Activated CD8-positive, alpha-beta T cell treated with anti-CD3 and anti-CD28 coated beads, Interleukin-2, amount 10 ng/mL, durations not matched to agents 7 days and 5 days (primary cell): ENCODE results near the gene HMGCR. TPM values are rescaled to one million over a fixed set of nuclear protein-coding genes. Genes with fewer than 3 reads are reported as not detected.
"Not testable (repeated sequence)": the region's sequence is repeated elsewhere in the genome, so short reads cannot be mapped to it uniquely, and the experiment has no call there.

Experiments
- ATAC-seq: fragments of 150-1000 bp; cut with Tn5 transposase; one replicate; pipeline ENCODE4 v1.10.0; 2021; ENCODE audit warnings: moderate library complexity
- CTCF ChIA-PET: fragments of 350-600 bp; sonication (Branson Sonifier 250); formaldehyde crosslinking; loops from one replicate; lab custom pipeline; 2021; ENCODE audit warnings: antibody characterized with exemption; lab: Charles Lee
- POLR2A ChIA-PET: fragments of 350-600 bp; sonication (Branson Sonifier 250); formaldehyde crosslinking; loops from one replicate; lab custom pipeline; 2021; ENCODE audit warnings: antibody characterized with exemption; lab: Charles Lee
- DNase-seq: peaks from one replicate; pipeline ENCODE4 v3.0.0-alpha.2; 2020
- H3K27ac Mint-ChIP-seq: one replicate; pipeline ENCODE4 v1.8.0; 2021; ENCODE audit warnings: mild to moderate bottlenecking, mixed read lengths
- H3K27me3 Mint-ChIP-seq: one replicate; pipeline ENCODE4 v1.8.0; 2021; ENCODE audit warnings: low read depth, mixed read lengths
- H3K36me3 Mint-ChIP-seq: one replicate; pipeline ENCODE4 v1.8.0; 2021; ENCODE audit warnings: low read depth, mixed read lengths
- H3K4me1 Mint-ChIP-seq: one replicate; pipeline ENCODE4 v1.8.0; 2021; ENCODE audit warnings: low read depth, mixed read lengths
- H3K4me3 Mint-ChIP-seq: one replicate; pipeline ENCODE4 v1.8.0; 2021; ENCODE audit warnings: mild to moderate bottlenecking, mixed read lengths
- H3K9me3 Mint-ChIP-seq: one replicate; pipeline ENCODE4 v1.8.0; 2022; ENCODE audit warnings: mixed read lengths; ENCODE audit not compliant: insufficient read depth
- total RNA-seq, 2 experiments: library from RNA; stranded (reverse); gene quantifications; one replicate each; pipeline ENCODE4 v1.2.3, GENCODE V29; 2021

Gene HMGCR
- 10 to 100 TPM; 64.1 to 70.5 TPM for total RNA-seq

DNA sequence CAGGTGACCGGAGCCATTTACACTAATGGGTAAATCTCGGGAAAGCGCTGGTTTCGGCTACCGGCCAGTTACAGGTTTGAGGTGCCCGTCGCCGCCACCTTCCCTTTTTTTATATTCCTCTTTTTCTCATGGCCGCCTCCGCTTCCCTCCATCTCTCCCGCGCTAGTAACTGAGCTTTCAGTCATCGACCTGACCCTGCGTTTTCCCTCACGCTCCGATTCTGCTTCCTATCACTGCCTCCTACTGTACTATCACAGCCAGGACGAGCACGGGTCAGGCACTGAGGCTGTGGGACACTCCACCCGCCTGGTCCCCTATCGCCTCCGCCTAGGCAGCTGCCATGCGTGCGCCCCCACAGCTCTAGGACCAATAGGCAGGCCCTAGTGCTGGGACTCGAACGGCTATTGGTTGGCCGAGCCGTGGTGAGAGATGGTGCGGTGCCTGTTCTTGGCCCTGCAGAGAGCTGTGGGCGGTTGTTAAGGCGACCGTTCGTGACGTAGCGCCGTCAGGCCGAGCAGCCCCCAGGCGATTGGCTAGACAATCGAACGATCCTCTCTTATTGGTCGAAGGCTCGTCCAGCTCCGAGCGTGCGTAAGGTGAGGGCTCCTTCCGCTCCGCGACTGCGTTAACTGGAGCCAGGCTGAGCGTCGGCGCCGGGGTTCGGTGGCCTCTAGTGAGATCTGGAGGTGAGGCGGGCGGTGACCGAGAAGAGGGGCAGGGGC lies at the start of gene HMGCR:
TSS of gene HMGCR (plus strand) at position 606 of the 722 bp plus-strand sequence. CDS start 5,386 bp downstream, outside the sequence.
- POLR2A ChIA-PET, result interaction anchor here (0.6 to 2.0 kb wide), 12 partner anchors 15 to 402 kb away, joined by 3 to 28 read pairs (median 4); partner anchors contain the start of genes ANKRD31, GCNT4 and POC5
- Mint-ChIP-seq H3K27ac (no peak within 1 kb of the TSS), H3K4me3 (no peak within 1 kb of the TSS)

DNA sequence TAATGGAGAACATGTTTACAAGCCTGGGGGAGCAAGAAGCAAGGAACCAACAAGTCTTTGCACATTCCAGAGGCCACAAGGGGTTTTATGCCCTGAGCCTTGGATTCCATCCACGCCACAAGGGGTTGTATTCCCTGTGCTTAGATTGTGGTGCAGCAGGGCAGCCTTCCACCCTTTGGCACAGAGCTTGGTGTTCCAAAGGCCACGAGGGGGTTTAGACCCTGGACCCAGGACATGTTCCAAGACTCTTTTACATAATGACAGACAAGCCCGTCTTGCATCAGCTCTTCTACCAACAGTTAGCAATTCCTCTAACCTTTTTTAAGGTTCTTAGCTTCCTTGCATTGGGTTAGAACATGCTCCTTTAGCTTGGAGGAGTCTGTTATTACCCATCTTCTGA lies 45.2 kb upstream of the HMGCR start:
- H3K4me3 Mint-ChIP-seq, H3K9me3 Mint-ChIP-seq, H3K36me3 Mint-ChIP-seq, H3K4me1 Mint-ChIP-seq, POLR2A ChIA-PET, ATAC-seq, H3K27ac Mint-ChIP-seq, DNase-seq: not testable (repeated sequence)
- CTCF ChIA-PET, result interaction anchor here (2.4 kb wide), 1 partner anchor 55 kb away, joined by 8 read pairs; the partner anchor contains the start of gene ANKRD31
- H3K27me3 Mint-ChIP-seq, result peaks cover 17% of the 10 kb centered on the region

More for the DNA sequence above, at the start of gene HMGCR:
- Mint-ChIP-seq H3K9me3 (no peaks in the 10 kb centered on the region), H3K36me3 (peaks cover 16% of the 10 kb centered on the region), H3K27me3 (no peaks in the 10 kb centered on the region), H3K4me1 (peaks cover 34% of the 10 kb centered on the region)
- ATAC-seq, result peak; percentile 98
- DNase-seq, result peak; percentile 99
- CTCF ChIA-PET, result interaction anchor here (0.8 to 1.9 kb wide), 12 partner anchors 13 to 402 kb away, joined by 3 to 14 read pairs (median 4); partner anchors contain the start of gene ANKRD31

DNA sequence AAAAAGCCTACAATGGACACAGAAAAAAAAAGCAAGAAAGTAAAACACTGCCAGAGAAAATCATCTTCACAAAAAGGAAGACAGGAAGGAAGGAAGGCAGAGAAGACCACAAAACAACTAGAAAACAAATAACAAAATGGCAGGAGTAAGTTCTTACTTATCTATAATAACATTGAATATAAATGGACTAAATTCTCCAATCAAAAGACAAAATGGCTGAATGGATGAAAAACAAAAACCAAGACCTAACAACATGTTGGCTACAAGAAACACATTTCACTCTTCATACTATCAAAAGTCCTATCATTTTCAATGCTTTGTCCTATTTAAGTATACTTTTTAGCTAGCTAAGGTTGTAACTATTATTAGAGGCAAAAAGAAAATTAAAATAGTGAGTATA lies 36.9 kb upstream of the HMGCR start:
- POLR2A ChIA-PET, result no interaction called here
- Mint-ChIP-seq H3K4me1 (no peaks in the 10 kb centered on the region), H3K27me3 (no peaks in the 10 kb centered on the region), H3K36me3 (no peaks in the 10 kb centered on the region), H3K4me3 (no peak overlapping the region), H3K27ac (no peak overlapping the region), H3K9me3 (peaks cover 21% of the 10 kb centered on the region)
- DNase-seq, result no peak
- CTCF ChIA-PET, result no interaction called here
- no peak for ATAC-seq

DNA sequence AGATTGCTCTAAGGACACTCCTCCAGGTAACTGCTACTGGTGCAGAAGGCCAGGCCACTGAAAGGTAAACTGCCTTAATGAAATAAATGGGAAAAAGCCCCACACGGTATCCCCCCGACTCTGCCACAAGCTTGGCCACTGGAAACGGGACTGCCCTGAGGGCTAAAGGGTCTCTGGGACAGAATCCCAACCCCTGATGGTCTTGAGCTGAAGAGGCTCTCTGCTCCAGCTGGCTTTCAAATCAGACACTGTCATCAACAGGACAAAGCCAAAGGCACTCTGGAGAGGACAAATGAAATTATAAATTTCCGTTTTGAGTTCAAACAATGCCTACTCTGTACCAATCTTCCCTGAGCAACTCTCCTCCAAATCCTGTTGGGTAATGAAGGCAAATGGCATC lies 33.6 kb upstream of the HMGCR start:
- H3K27me3 Mint-ChIP-seq, result no peaks in the 10 kb centered on the region
- ATAC-seq, result no peak
- peaks cover 16% of the 10 kb centered on the region for H3K9me3 Mint-ChIP-seq
- no peak for DNase-seq
- no peaks in the 10 kb centered on the region for H3K4me1 Mint-ChIP-seq
- H3K27ac Mint-ChIP-seq, result no peak overlapping the region
- CTCF ChIA-PET, result no interaction called here
- no peak overlapping the region for H3K4me3 Mint-ChIP-seq
- no peaks in the 10 kb centered on the region for H3K36me3 Mint-ChIP-seq
- POLR2A ChIA-PET, result no interaction called here

DNA sequence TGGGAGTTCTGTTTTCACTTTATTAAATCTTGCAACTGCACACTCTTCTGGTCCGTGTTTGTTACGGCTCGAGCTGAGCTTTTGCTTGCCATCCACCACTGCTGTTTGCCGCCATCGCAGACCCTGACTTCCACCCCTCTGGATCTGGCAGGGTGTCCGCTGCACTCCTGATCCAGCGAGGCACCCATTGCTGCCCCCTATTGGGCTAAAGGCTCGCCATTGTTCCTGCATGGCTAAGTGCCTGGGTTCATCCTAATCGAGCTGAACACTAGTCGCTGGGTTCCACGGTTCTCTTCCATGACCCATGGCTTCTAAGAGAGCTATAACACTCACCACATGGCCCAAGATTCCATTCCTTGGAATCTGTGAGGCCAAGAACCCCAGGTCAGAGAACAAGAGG lies 32.5 kb upstream of the HMGCR start:
- CTCF ChIA-PET, ATAC-seq: not testable (repeated sequence)

DNA sequence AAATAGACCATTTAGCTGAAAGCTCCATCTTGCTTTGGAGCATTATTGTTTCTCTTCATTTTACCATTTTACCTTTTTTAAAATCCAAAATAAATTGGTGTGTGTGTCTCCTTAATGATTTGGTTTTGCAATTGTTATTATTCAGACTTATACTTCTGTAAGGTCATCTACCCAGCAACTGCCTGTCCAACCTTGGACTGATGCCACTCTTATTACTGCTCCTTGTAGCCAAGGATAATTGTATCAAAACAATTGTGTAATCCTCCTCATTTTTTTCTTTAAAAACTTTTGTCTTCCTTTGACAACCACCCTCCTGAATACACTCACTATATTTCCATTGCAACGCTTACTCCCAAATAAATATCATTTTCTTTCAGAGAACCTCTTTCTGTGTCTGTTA lies 30.3 kb upstream of the HMGCR start:
- H3K27me3 Mint-ChIP-seq, result peaks cover 9% of the 10 kb centered on the region
- no peaks in the 10 kb centered on the region for H3K36me3 Mint-ChIP-seq
- H3K4me3 Mint-ChIP-seq, result no peak overlapping the region
- POLR2A ChIA-PET, result no interaction called here
- H3K4me1 Mint-ChIP-seq, result no peaks in the 10 kb centered on the region
- no peaks in the 10 kb centered on the region for H3K9me3 Mint-ChIP-seq
- DNase-seq (no peak), ATAC-seq (no peak)
- no peak overlapping the region for H3K27ac Mint-ChIP-seq
- CTCF ChIA-PET, result no interaction called here

More for the DNA sequence above, 32.5 kb upstream of the HMGCR start:
- DNase-seq, POLR2A ChIA-PET, H3K36me3 Mint-ChIP-seq, H3K4me3 Mint-ChIP-seq, H3K27ac Mint-ChIP-seq, H3K9me3 Mint-ChIP-seq, H3K27me3 Mint-ChIP-seq, H3K4me1 Mint-ChIP-seq: not testable (repeated sequence)

DNA sequence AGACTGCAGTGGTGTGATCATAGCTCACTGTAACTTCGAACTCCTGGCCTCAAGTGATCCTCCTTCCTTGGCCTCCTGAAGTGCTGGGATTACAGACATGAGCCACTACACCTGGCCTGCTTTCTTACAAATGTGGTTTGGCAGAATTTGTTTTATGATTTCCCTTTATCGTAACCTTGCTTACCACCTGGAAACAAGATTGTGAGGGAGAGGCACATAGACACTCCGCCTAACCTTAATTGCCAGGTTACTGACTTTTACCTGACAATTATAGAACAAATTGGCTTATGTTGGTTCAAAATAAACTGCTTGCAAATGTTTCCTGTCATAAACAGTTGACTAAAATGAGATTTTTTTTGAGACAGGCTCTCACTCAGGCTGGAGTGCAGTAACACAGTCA lies 26.8 kb upstream of the HMGCR start:
- CTCF ChIA-PET, result no interaction called here
- DNase-seq, result no peak

DNA sequence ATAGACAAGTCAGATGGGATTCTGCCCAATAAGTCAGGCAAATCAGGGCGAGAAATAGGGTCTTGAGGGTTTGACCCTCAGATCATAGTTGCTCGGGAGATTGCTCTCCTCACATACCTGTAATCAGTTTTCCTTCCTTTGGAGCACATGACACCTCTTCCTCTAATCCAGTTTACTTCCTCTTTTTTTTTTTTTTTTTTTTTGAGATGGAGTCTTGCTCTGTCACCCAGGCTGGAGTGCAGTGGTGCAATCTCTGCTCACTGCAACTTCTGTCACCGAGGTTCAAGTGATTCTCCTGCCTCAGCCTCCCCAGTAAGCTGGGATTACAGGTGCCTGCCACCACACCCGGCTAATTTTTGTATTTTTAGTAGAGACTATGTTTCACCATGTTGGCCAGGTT lies 17.9 kb upstream of the HMGCR start:
- H3K27me3 Mint-ChIP-seq, H3K4me3 Mint-ChIP-seq, POLR2A ChIA-PET, H3K36me3 Mint-ChIP-seq, H3K27ac Mint-ChIP-seq, ATAC-seq, H3K9me3 Mint-ChIP-seq, DNase-seq, H3K4me1 Mint-ChIP-seq: not testable (repeated sequence)
- CTCF ChIA-PET, result interaction anchor here (0.6 kb wide), 1 partner anchor 55 kb away, joined by 3 read pairs; no protein-coding TSS in a partner anchor

More for the DNA sequence above, 26.8 kb upstream of the HMGCR start:
- no peaks in the 10 kb centered on the region for H3K36me3 Mint-ChIP-seq
- POLR2A ChIA-PET, result interaction anchor here (0.6 kb wide), 1 partner anchor 73 kb away, joined by 3 read pairs; the partner anchor contains the start of gene ANKRD31
- peaks cover 9% of the 10 kb centered on the region for H3K27me3 Mint-ChIP-seq
- no peak overlapping the region for H3K4me3 Mint-ChIP-seq
- no peak overlapping the region for H3K27ac Mint-ChIP-seq
- H3K9me3 Mint-ChIP-seq, result no peaks in the 10 kb centered on the region
- no peaks in the 10 kb centered on the region for H3K4me1 Mint-ChIP-seq
- no peak for ATAC-seq

DNA sequence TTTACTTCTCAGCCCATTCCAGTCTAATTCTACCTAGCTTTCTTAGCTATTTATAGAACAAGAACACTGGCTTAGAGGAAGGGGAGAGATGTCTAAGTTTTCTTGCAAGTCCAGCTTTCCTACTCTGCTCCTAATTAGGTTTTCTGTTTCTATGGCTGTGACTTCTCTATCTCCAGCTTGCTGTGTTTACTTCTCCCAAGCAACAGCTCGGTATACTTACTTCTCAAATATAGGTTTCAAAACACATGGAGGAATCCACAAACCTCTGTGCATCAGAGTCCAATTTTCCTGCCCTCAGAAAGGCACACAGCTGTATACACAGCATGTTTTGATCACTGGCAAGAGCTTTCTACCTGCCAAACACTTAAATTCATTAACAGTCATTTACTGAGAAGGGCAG lies 17.4 kb upstream of the HMGCR start:
- ATAC-seq, result no peak
- no peaks in the 10 kb centered on the region for H3K27me3 Mint-ChIP-seq
- ChIA-PET POLR2A (interaction anchor here (0.8 kb wide), 1 partner anchor 79 kb away, joined by 3 read pairs; no protein-coding TSS in a partner anchor), CTCF (interaction anchor here (0.6 kb wide), 1 partner anchor 54 kb away, joined by 3 read pairs; no protein-coding TSS in a partner anchor)
- no peak for DNase-seq
- no peaks in the 10 kb centered on the region for H3K9me3 Mint-ChIP-seq
- H3K27ac Mint-ChIP-seq, result no peak overlapping the region
- no peak overlapping the region for H3K4me3 Mint-ChIP-seq
- H3K4me1 Mint-ChIP-seq, result no peaks in the 10 kb centered on the region
- H3K36me3 Mint-ChIP-seq, result no peaks in the 10 kb centered on the region

DNA sequence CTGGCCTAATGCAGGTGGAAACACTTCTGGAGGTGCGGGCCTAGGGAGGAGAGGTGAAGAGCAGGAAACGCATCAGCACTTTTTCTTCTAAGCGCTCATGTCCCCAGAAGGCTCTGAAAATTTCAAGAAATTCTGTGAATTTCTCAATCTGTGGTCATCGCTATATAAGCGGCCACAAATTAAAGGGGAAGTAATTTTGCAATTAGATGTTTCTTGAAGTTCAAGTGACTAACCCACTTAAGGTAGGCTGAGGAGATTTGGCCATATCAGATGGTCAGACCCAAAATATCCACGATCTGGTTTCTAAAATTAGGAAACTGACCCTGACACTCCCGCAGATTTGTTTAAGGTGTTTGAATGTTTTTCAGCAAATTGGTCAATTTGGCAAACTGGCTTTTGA lies 16.6 kb upstream of the HMGCR start:
- no peak overlapping the region for H3K4me3 Mint-ChIP-seq
- no peaks in the 10 kb centered on the region for H3K9me3 Mint-ChIP-seq
- ChIA-PET POLR2A (interaction anchor here (0.8 kb wide), 1 partner anchor 78 kb away, joined by 3 read pairs; no protein-coding TSS in a partner anchor), CTCF (no interaction called here)
- no peak for DNase-seq
- H3K27ac Mint-ChIP-seq, result no peak overlapping the region
- peaks cover 3% of the 10 kb centered on the region for H3K27me3 Mint-ChIP-seq
- no peak for ATAC-seq
- peaks cover 1% of the 10 kb centered on the region for H3K4me1 Mint-ChIP-seq
- no peaks in the 10 kb centered on the region for H3K36me3 Mint-ChIP-seq

DNA sequence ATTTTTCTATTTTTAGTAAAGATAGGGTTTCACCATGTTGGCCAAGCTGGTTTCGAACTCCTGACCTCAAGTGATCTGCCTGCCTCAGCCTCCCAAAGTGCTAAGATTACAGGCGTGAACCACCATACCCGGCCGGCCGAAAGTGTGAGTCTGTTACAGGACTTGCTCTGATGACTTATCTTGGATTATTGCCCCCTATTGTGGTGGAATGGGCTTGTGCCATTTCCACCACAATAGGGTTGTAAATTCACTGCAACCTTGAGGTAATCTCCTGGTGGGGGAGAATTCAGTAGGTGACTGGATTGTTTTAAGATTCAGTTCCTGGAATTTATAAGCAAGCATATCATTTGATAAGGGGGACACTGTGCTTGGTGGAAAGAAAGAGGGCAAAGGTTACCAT lies 15.0 kb upstream of the HMGCR start:
- ChIA-PET POLR2A (no interaction called here), CTCF (no interaction called here)
- Mint-ChIP-seq H3K4me3 (no peak overlapping the region), H3K27ac (no peak overlapping the region), H3K27me3 (peaks cover 3% of the 10 kb centered on the region), H3K4me1 (peaks cover 2% of the 10 kb centered on the region), H3K36me3 (no peaks in the 10 kb centered on the region), H3K9me3 (no peaks in the 10 kb centered on the region)
- ATAC-seq (no peak), DNase-seq (no peak)

DNA sequence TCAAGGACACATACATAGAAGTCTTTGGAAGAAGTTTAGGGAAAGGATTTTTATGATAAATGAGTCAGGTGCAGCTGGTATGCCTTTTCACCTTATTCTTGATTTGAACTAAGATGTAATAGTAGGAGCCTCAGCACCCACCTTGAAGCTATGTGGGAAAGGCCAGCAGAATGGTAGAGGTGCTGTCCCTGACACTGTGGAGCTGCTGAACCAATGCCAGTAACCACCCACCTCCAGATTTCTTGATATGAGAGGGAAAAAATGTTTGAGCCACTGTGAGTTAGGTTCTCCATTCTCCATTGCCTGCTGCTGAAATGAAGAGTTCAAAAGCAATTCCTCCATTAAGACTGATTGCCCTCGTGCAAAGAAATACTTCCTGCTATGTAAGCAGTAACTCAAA lies 12.2 kb upstream of the HMGCR start:
- no peak for ATAC-seq
- ChIA-PET POLR2A (no interaction called here), CTCF (interaction anchor here (1.4 kb wide), 1 partner anchor 27 kb away, joined by 3 read pairs; no protein-coding TSS in a partner anchor)
- DNase-seq, result no peak
- Mint-ChIP-seq H3K4me3 (no peak overlapping the region), H3K4me1 (peaks cover 2% of the 10 kb centered on the region), H3K9me3 (no peaks in the 10 kb centered on the region), H3K27ac (no peak overlapping the region), H3K36me3 (no peaks in the 10 kb centered on the region), H3K27me3 (peaks cover 3% of the 10 kb centered on the region)
